ENCODE data around the gene SULT1A1.

The SULT1A1 gene

GRCh38 chr16:28558456-28558855 lies 51.4 kb downstream of the SULT1A1 start:
- no peak for TF ChIP-seq Cebpa-rat (IDR thresholded peaks at IDR 0.05)
- Histone ChIP-seq H3K36me3 (peaks cover 26 to 62% (median 44%) of the 10 kb centered on the region in 11 experiments), H3K27me3 (no peaks in the 10 kb centered on the region), H3K4me3 (no peak overlapping the region), H3K9ac (no peak overlapping the region), H3K4me2 (no peak overlapping the region), H4K20me1 (peaks cover 0 to 57% (median 21%) of the 10 kb centered on the region in 11 experiments; a peak in 11 of 22 replicates), H3K9me3 (replicated peaks in 1 of 11) (peaks cover 0 to 22% (median 17%) of the 10 kb centered on the region in 11 experiments; a peak in 18 of 22 replicates), H3K4me1 (peaks cover 10 to 32% (median 26%) of the 10 kb centered on the region in 10 experiments), H3K27ac (no peak overlapping the region)

GRCh38 chr16:28556914-28557320 lies 52.9 kb downstream of the SULT1A1 start:
- no peak for TF ChIP-seq Cebpa-rat (IDR thresholded peaks at IDR 0.05)
- H3K27me3 ChIP-seq = no peaks in the 10 kb centered on the region
- no peak overlapping the region for H3K27ac ChIP-seq
- peaks cover 0 to 22% (median 17%) of the 10 kb centered on the region in 11 experiments; a peak in 18 of 22 replicates for H3K9me3 ChIP-seq (replicated peaks in 1 of 11)
- H3K9ac ChIP-seq = no peak overlapping the region
- H3K36me3 ChIP-seq = peaks cover 26 to 62% (median 44%) of the 10 kb centered on the region in 11 experiments
- peaks cover 0 to 42% (median 7%) of the 10 kb centered on the region in 11 experiments; a peak in 11 of 22 replicates for H4K20me1 ChIP-seq
- peaks cover 15 to 41% (median 33%) of the 10 kb centered on the region in 10 experiments for H3K4me1 ChIP-seq
- H3K4me3 ChIP-seq = no peak overlapping the region
- H3K4me2 ChIP-seq = peak overlapping the region in 5 of 11 experiments; percentile 3 to 17 (median 10); a peak in 3 of 22 replicates

- H3K4me1 ChIP-seq = peaks cover 15 to 41% (median 33%) of the 10 kb centered on the region in 10 experiments
- no peak for TF ChIP-seq Cebpa-rat (IDR thresholded peaks at IDR 0.05)
- no peak overlapping the region for H3K9ac ChIP-seq
- H4K20me1 ChIP-seq = peaks cover 0 to 33% (median 0%) of the 10 kb centered on the region in 11 experiments; a peak in 7 of 22 replicates
- peaks cover 0 to 22% (median 17%) of the 10 kb centered on the region in 11 experiments; a peak in 18 of 22 replicates for H3K9me3 ChIP-seq (replicated peaks in 1 of 11)
- H3K27ac ChIP-seq = no peak overlapping the region
- H3K4me3 ChIP-seq = no peak overlapping the region
- peaks cover 26 to 55% (median 43%) of the 10 kb centered on the region in 11 experiments for H3K36me3 ChIP-seq
- H3K4me2 ChIP-seq = peak overlapping the region in 9 of 11 experiments; percentile 78 to 100 (median 88); a peak in 14 of 22 replicates
- H3K27me3 ChIP-seq = no peaks in the 10 kb centered on the region
Observed at GRCh38 chr16:28555561-28555960, 54.3 kb downstream of the SULT1A1 start.
